Measurements from ENCODE around the gene KRT20. TPM values are rescaled to one million over a fixed set of nuclear protein-coding genes. Genes with fewer than 3 reads are reported as not detected.
A peak's percentile ranks its signal among the peaks of the same experiment; 100 is the strongest.

Gene KRT20
- total and polyA plus RNA-seq, 2 donors (not counting 3 experiments of a cell fraction or from before 2014, with no cell fraction given), result not detected

DNA sequence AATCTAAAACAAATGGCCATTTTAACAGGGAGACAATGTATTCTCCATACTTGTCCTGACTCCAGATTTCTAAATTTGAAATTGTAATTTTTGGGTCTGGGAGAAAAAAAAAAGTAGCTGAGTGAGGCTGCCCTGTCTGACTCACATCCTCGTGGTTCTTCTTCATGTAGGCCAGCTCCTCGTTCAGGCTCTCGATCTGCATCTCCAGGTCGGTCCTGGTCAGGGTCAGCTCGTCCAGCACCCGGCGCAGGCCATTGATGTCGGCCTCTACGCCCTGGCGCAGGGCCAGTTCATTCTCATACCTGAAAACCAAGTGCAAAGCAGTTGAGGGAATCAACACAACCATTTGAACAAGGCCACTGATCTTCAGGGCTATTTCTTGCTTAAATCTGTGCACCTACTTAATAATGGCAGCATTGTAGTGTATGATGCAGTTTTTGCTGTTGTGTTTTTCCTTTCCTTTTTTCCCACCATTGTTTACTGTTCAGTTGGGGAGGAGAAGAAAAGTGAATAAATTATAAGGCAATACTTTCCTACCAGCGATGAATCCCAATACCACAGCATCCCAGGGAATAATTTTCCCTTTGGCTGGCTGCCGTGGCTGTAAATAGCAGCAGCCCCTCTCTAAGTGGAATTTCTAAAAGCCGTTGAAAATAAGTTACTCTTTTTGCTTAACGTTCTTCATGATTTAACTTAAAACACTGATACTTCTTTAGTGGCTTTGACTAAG lies 20.2 kb downstream of the KRT20 start:
- dilution Hi-C loops (cut with MboI; ENCODE audit: extremely low pct_ligation_motif_present, low sequenced_read_pairs), result no loop called here
- no peak overlapping the region for H3K4me2 ChIP-seq (ENCODE audit: insufficient read depth, low read length)
- no peak for TF ChIP-seq EZH2 (IDR thresholded peaks at IDR 0.05; ENCODE audit: borderline replicate concordance, low read depth, low read length, severe bottlenecking)
- H3K9me3 ChIP-seq (replicated peaks; ENCODE audit: control insufficient read depth, insufficient read depth, low read length), result no peaks in the 10 kb centered on the region
- DNase-seq (ENCODE audit: low read depth, low spot score) (no peak), FAIRE-seq (no peak)
- no peaks in the 10 kb centered on the region for H3K4me1 ChIP-seq (ENCODE audit: control insufficient read depth, extremely low read depth, insufficient read depth, low read length)
- H3K4me3 ChIP-seq (replicated peaks in 1 of 3; ENCODE audit: insufficient read depth in 1 of 3, low read depth in 1 of 3, low read length in 3 of 3), result no peak overlapping the region
- intact Hi-C loops (cut with micrococcal nuclease), result no loop called here
- no peak overlapping the region for H3K9ac ChIP-seq (replicated peaks; ENCODE audit: extremely low read depth, insufficient read depth, low read length)
- BruUV-seq (replicated peaks), result no TSS peak
- peaks cover 0 to 13% of the 10 kb centered on the region in 2 experiments for H3K27me3 ChIP-seq (ENCODE audit: control insufficient read depth in 2 of 2, insufficient read depth in 2 of 2, low read length in 2 of 2)
- H3K27ac ChIP-seq (ENCODE audit: insufficient read depth, low read depth, low read length), result no peak overlapping the region
- H4K20me1 ChIP-seq (replicated peaks; ENCODE audit: control insufficient read depth, extremely low read depth, insufficient read depth, low read length), result no peaks in the 10 kb centered on the region
- H3K9me1 ChIP-seq (replicated peaks; ENCODE audit: control insufficient read depth, extremely low read depth, insufficient read depth, low read length), result no peaks in the 10 kb centered on the region
- CTCF ChIA-PET, result interaction anchor here (1.0 to 2.7 kb wide), 2 partner anchors 13 to 798 kb away, joined by 3 to 22 read pairs; no protein-coding TSS in a partner anchor
- POLR2A ChIA-PET, result no interaction called here
- H2AFZ ChIP-seq (ENCODE audit: low read depth, low read length), result no peak overlapping the region
- H3K79me2 ChIP-seq (ENCODE audit: control insufficient read depth, insufficient read depth, low read length), result no peaks in the 10 kb centered on the region
- no peaks in the 10 kb centered on the region for H3K36me3 ChIP-seq (ENCODE audit: control insufficient read depth in 2 of 2, extremely low read depth in 1 of 2, insufficient read depth in 2 of 2, low read length in 2 of 2)

DNA sequence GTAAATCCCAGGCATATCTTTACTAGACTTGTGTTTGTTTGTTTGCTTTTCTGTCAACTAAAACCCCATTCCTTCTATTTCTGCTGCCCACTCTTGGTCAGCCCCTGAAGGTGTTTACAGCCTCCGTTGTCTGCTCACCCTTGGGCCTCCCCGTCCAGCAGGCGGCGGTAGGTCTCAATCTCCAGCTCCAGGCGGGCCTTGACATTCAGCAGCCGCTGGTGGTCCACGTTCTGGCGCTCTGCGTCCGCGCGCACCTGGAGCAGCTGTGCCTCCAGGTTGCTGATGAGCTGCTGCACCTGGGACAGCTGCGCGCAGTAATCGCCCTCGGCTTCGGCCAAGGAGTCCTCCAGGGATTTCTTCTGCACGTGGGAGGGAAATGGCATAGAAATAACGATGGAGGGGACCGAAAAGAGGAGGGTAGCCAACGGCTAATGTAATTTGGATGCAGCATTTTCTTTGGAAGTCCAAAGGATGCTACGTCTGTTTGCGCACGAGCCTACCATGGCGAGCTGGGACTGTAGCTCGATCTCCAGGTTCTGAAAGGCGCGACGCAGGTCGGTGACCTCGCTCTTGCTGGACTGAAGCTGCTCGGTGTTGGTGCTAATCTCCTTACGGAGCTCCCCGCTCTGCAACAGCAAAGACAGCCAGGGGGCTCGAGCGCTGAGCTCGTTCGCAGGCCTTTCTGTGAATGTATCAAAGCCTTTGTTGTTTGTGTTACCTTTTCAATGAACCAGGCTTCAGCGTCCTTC lies 21.9 kb downstream of the KRT20 start:
- DNase-seq (ENCODE audit: low read depth, low spot score) (peak; percentile 19), FAIRE-seq (no peak)
- POLR2A ChIA-PET, result interaction anchor here (0.5 kb wide), 1 partner anchor 549 kb away, joined by 3 read pairs; no protein-coding TSS in a partner anchor
- Histone ChIP-seq H3K36me3 (ENCODE audit: control insufficient read depth in 2 of 2, extremely low read depth in 1 of 2, insufficient read depth in 2 of 2, low read length in 2 of 2) (no peaks in the 10 kb centered on the region), H2AFZ (ENCODE audit: low read depth, low read length) (no peak overlapping the region), H3K79me2 (ENCODE audit: control insufficient read depth, insufficient read depth, low read length) (no peaks in the 10 kb centered on the region), H3K9me3 (replicated peaks; ENCODE audit: control insufficient read depth, insufficient read depth, low read length) (no peaks in the 10 kb centered on the region), H3K4me2 (ENCODE audit: insufficient read depth, low read length) (no peak overlapping the region), H3K27ac (ENCODE audit: insufficient read depth, low read depth, low read length) (no peak overlapping the region), H3K9me1 (replicated peaks; ENCODE audit: control insufficient read depth, extremely low read depth, insufficient read depth, low read length) (no peaks in the 10 kb centered on the region), H4K20me1 (replicated peaks; ENCODE audit: control insufficient read depth, extremely low read depth, insufficient read depth, low read length) (no peaks in the 10 kb centered on the region), H3K9ac (replicated peaks; ENCODE audit: extremely low read depth, insufficient read depth, low read length) (no peak overlapping the region), H3K4me1 (ENCODE audit: control insufficient read depth, extremely low read depth, insufficient read depth, low read length) (no peaks in the 10 kb centered on the region), H3K4me3 (replicated peaks in 1 of 3; ENCODE audit: insufficient read depth in 1 of 3, low read depth in 1 of 3, low read length in 3 of 3) (no peak overlapping the region), H3K27me3 (ENCODE audit: control insufficient read depth in 2 of 2, insufficient read depth in 2 of 2, low read length in 2 of 2) (peaks cover 0 to 10% of the 10 kb centered on the region in 2 experiments)
- TF ChIP-seq, protein P1, sequence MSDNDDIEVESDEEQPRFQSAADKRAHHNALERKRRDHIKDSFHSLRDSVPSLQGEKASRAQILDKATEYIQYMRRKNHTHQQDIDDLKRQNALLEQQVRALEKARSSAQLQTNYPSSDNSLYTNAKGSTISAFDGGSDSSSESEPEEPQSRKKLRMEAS (IDR thresholded peaks at IDR 0.05; ENCODE audit: insufficient read depth, insufficient read length), result no peak
- TF ChIP-seq EZH2 (IDR thresholded peaks at IDR 0.05; ENCODE audit: borderline replicate concordance, low read depth, low read length, severe bottlenecking) (no peak), MYC (IDR thresholded peaks at IDR 0.05; ENCODE audit: low read depth, low read length) (no peak)
- TF ChIP-seq, protein P2, sequence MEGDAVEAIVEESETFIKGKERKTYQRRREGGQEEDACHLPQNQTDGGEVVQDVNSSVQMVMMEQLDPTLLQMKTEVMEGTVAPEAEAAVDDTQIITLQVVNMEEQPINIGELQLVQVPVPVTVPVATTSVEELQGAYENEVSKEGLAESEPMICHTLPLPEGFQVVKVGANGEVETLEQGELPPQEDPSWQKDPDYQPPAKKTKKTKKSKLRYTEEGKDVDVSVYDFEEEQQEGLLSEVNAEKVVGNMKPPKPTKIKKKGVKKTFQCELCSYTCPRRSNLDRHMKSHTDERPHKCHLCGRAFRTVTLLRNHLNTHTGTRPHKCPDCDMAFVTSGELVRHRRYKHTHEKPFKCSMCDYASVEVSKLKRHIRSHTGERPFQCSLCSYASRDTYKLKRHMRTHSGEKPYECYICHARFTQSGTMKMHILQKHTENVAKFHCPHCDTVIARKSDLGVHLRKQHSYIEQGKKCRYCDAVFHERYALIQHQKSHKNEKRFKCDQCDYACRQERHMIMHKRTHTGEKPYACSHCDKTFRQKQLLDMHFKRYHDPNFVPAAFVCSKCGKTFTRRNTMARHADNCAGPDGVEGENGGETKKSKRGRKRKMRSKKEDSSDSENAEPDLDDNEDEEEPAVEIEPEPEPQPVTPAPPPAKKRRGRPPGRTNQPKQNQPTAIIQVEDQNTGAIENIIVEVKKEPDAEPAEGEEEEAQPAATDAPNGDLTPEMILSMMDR (IDR thresholded peaks at IDR 0.05; ENCODE audit: extremely low read depth in 1 of 2, insufficient read depth in 1 of 2, low read depth in 1 of 2, low read length in 2 of 2), result peak; percentile 37 to 70
- intact Hi-C loops (cut with micrococcal nuclease) (no loop called here), dilution Hi-C loops (cut with MboI; ENCODE audit: extremely low pct_ligation_motif_present, low sequenced_read_pairs) (no loop called here)
- no TSS peak for BruUV-seq (replicated peaks)
- CTCF ChIA-PET, result interaction anchor here (1.0 to 2.7 kb wide), 12 partner anchors 8 to 800 kb away, joined by 3 to 22 read pairs (median 4); no protein-coding TSS in a partner anchor

All from endothelial cell of umbilical vein (primary cell).